Raji (cell line): ENCODE data around the gene SEMA5A.

ENCODE experiments used
- POLR2A ChIP-seq: IDR thresholded peaks from 2 replicates; pipeline ENCODE4 v1.6.1; 2011; ENCODE audit warnings: low read depth, low read length, control low read depth; ENCODE audit not compliant: insufficient read depth

SEMA5A gene

GRCh38 chr5:9112520-9113291 is 433.2 kb downstream of the SEMA5A start:
- TF ChIP-seq POLR2A, result no peak

GRCh38 chr5:9108162-9108561 is 437.7 kb downstream of the SEMA5A start:
- no peak for TF ChIP-seq POLR2A

GRCh38 chr5:9105851-9106250 is 440.0 kb downstream of the SEMA5A start:
- TF ChIP-seq POLR2A, result no peak

GRCh38 chr5:9104571-9105339 is 441.1 kb downstream of the SEMA5A start:
- TF ChIP-seq POLR2A, result no peak

GRCh38 chr5:9103290-9103689 is 442.6 kb downstream of the SEMA5A start:
- no peak for TF ChIP-seq POLR2A

- TF ChIP-seq POLR2A, result no peak
These were observed 446.2 kb downstream of the SEMA5A start for GRCh38 chr5:9099689-9100088.

- TF ChIP-seq POLR2A, result no peak
These were observed 446.9 kb downstream of the SEMA5A start for GRCh38 chr5:9098990-9099389.

GRCh38 chr5:9094582-9094981 is 451.3 kb downstream of the SEMA5A start:
- TF ChIP-seq POLR2A, result no peak

GRCh38 chr5:9091896-9092662 is 453.8 kb downstream of the SEMA5A start:
- TF ChIP-seq POLR2A, result no peak

- no peak for TF ChIP-seq POLR2A
These were observed 455.4 kb downstream of the SEMA5A start for GRCh38 chr5:9090381-9091026.

GRCh38 chr5:9089893-9090292 is 456.0 kb downstream of the SEMA5A start:
- no peak for TF ChIP-seq POLR2A

GRCh38 chr5:9082996-9083395 is 462.9 kb downstream of the SEMA5A start:
- no peak for TF ChIP-seq POLR2A

- TF ChIP-seq POLR2A, result no peak
These were observed 473.2 kb downstream of the SEMA5A start for GRCh38 chr5:9072701-9073100.

GRCh38 chr5:9071524-9071923 is 474.4 kb downstream of the SEMA5A start:
- no peak for TF ChIP-seq POLR2A

- TF ChIP-seq POLR2A, result no peak
These were observed 474.8 kb downstream of the SEMA5A start for GRCh38 chr5:9071074-9071473.

- TF ChIP-seq POLR2A, result no peak
These were observed 476.2 kb downstream of the SEMA5A start for GRCh38 chr5:9069650-9070049.

GRCh38 chr5:9067154-9067553 is 478.7 kb downstream of the SEMA5A start:
- TF ChIP-seq POLR2A, result no peak
